ENCODE results near the gene CSNK1G2.

The CSNK1G2 gene

GRCh38 chr19:1941146-1942077 is at the start of gene CSNK1G2:
TSS of gene CSNK1G2 (plus strand) at chr19:1941172. CDS start at chr19:1969773, 28,601 bp downstream.
- no peak for DNase-seq (ENCODE audit: low read depth)
- H3K4me3 ChIP-seq (ENCODE audit: low read length) = peak within 1 kb of the TSS; percentile 79
- TF ChIP-seq CTCF (conservative IDR thresholded peaks at IDR 0.05; ENCODE audit: low read depth, low read length) = no peak

- DNase-seq (ENCODE audit: low read depth) = no peak
- no peak overlapping the region for H3K4me3 ChIP-seq (ENCODE audit: low read length)
- no peak for TF ChIP-seq CTCF (conservative IDR thresholded peaks at IDR 0.05; ENCODE audit: low read depth, low read length)
Measured at GRCh38 chr19:1893791-1894190, 47.2 kb upstream of the CSNK1G2 start.

- H3K4me3 ChIP-seq (ENCODE audit: low read length) = no peak overlapping the region
- TF ChIP-seq CTCF (conservative IDR thresholded peaks at IDR 0.05; ENCODE audit: low read depth, low read length) = no peak
- DNase-seq (ENCODE audit: low read depth) = no peak
Measured at GRCh38 chr19:1896508-1896907, 44.5 kb upstream of the CSNK1G2 start.

GRCh38 chr19:1901940-1902404 is 39.0 kb upstream of the CSNK1G2 start:
- DNase-seq (ENCODE audit: low read depth) = no peak
- no peak for TF ChIP-seq CTCF (conservative IDR thresholded peaks at IDR 0.05; ENCODE audit: low read depth, low read length)
- no peak overlapping the region for H3K4me3 ChIP-seq (ENCODE audit: low read length)

- no peak overlapping the region for H3K4me3 ChIP-seq (ENCODE audit: low read length)
- no peak for TF ChIP-seq CTCF (conservative IDR thresholded peaks at IDR 0.05; ENCODE audit: low read depth, low read length)
- no peak for DNase-seq (ENCODE audit: low read depth)
Measured at GRCh38 chr19:1902923-1903322, 38.0 kb upstream of the CSNK1G2 start.

- DNase-seq (ENCODE audit: low read depth) = no peak
Measured at GRCh38 chr19:1904860-1905109, 36.2 kb upstream of the CSNK1G2 start.

More at GRCh38 chr19:1904860-1905109, 36.2 kb upstream of the CSNK1G2 start:
- no peak for TF ChIP-seq CTCF (conservative IDR thresholded peaks at IDR 0.05; ENCODE audit: low read depth, low read length)
- no peak overlapping the region for H3K4me3 ChIP-seq (ENCODE audit: low read length)

Measured in retinal pigment epithelial cell (primary cell).